Pulmonary artery endothelial cell (primary cell): ENCODE measurements around the gene LSM14A. TPM values are rescaled to one million over a fixed set of nuclear protein-coding genes. Genes with fewer than 3 reads are reported as not detected.
"Not testable (repeated sequence)": the region's sequence is repeated elsewhere in the genome, so short reads cannot be mapped to it uniquely, and the experiment has no call there.

Experiments used
- DNase-seq: peaks from one replicate; pipeline ENCODE4 v3.0.0-alpha.2; 2011; ENCODE audit warnings: low read depth, low spot score
- total RNA-seq: library from RNA; depleted of rRNA; stranded (reverse); fragments of >200 nt; gene quantifications from 2 replicates; pipeline ENCODE4 v1.2.3, GENCODE V29; 2014

Gene LSM14A
- total RNA-seq, 1 donor from 2014 or later = 144 TPM

DNA sequence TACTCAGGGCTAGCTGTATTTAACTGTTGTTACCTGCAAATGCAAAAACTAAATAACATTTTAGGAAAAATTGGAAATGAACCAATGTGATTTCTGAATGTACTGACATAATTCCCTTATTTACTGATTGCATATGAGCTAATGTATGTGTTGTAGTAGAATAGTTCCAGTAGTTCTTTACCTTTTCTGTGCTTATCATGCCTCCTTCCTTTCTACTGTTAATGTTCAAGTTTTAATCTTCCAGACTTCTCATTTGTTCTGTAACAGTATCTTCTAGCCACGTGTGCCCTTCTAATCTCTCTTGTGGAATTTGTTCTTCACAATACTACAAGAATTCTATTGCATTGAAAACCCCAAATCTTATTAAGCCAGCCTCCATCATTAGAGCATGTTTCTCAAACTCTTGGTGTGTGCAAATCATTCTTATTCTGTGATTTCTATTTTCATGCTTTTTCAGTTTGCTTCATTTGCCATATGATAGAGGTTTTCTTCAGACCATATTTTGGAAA is 17.7 kb downstream of the LSM14A start:
- DNase-seq = no peak

DNA sequence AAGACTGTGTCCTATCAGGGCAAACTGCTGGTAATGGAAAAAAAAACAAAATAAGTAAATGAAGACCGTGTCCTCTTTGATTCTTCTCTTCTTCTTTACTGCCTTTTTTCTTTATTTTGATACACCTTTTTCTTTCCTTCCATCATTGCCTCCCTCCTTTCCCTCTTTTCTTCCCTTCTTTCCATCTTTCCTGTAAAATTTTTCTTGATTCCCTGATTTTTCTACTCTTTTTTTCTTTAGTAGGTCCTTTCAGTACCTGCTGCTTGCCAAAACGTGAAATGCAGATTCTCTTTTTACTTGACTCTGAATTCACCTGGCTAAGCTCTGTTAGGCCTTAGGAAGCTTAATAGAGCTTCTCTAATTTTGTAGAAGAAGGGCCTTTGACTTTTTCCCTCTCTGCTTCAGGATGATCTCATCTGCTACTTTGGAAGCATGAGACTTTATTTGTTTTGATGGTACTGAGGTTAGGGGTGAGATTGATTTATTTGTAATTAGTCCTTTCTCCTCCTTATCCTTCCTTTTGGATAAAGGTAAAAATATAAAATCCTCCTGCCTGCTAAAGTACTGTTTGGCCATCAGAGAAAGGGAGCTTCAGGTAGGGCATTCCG is 19.2 kb downstream of the LSM14A start:
- DNase-seq = no peak

DNA sequence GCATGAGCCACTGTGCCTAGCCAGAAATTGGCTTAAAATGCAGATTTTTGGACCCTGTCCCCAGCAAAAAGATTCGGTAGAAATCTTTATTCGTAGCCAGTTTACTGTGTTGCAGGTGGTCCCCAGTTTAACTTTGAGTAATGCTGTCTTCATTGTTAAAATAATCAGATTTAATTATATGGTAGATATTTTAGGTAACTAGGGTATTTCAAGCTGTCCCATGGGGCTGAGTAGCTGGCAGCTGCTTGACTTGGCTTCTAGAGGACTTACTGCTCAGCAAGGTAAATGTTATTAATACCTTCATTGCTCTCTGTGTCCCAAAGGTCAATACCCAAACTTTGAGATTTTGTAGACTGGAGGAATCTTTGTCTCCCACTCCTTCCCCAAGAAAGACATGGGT is 21.1 kb downstream of the LSM14A start:
- DNase-seq = no peak

DNA sequence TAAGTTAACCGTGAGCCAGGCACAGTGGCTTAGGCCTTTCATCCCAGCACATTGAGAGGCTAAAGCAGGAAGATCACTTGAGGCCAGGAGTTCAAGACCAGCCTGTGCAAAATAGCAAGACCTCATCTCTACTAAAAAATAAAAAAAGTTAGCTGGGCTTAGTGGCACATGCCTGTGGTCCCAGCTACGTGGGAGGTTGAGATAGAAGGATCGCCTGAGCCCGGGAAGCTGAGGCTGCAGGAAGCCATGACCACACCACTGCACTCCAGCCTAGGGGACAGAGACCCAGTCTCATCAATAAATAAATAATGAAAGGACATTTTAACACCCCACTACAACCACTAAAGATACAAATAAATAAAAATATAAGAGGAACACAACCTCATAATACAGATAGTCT is 21.6 kb downstream of the LSM14A start:
- no peak for DNase-seq

DNA sequence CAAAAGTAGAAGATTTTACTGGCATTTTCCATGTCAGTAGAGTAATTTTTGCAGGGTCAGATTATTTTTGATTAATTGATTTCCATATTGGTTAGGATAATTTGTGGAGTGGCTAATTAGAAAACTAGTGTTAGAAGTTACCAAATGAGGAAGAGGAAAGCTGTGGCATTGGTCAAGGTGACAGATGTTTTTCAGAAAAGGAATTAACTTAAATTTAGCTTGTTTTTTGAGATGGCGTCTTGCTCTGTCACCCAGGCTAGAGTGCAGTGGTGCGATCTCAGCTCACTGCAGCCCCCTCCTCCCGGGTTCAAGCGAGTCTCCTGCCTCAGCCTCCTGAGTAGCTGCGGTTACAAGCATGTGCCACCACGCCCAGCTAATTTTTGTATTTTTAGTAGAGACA is 28.8 kb downstream of the LSM14A start:
- no peak for DNase-seq

DNA sequence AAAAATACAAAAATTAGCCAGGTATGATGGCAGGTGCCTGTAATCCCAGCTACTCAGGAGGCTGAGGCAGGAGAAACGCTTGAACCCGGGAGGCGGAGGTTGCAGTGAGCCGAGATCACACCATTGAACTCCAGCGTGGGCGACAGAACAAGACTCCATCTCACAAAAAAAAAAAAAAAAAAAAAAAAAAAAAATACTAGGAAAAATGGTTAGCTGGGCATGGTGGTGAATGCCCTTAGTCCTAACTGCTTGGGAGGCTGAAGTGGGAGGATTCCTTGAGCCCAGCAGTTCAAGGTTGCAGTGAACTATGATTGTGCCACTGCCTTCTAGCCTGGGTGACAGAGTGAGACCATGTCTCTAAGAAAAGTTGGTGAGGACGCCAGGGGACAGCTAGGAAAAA is 33.0 kb downstream of the LSM14A start:
- DNase-seq = not testable (repeated sequence)

DNA sequence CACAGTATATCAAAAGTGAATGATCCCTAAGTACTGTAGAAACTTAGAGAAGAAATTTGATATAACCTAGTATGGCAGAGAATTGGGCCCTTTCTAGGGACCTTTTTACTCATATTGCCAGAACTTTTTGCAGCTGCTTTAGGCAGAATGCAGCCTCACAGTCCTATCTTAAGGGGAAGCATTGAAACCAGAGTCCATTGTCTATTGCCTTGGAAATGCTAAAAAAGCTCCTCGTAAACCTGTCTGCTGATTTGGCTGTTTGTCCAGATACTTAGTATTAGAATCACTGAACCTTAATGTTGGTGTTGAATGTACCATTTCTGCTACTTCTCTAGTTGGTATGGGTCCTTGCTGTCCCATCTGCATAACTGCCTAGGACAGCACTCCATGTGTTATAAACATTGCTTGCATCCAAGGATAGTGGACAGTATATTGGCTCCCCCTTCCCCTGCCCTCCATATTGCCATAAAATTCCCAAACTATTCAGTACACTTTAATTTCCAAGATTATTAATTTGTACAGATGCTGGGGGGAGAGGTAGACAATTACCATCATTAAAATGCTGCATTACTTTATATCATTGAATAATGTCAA is 36.1 kb downstream of the LSM14A start:
- DNase-seq = no peak

DNA sequence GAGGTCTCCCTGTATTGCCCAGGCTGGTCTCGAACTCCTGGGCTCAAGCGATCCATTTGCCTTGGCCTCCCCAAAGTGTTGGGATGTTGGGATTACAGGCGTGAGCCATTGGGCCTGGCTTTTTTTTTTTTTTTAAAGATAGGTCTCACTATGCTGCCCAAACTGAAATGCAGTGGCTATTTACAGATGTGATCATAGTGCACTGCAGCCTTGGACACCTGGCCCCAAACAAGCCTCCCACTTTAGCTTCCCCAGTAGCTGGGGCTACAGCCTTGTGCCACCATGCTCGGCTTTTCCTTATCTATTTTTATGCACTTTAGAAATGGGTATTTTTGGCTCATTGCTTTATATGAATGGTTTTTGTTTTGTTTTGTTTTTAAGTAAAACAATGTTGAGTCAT is 37.4 kb downstream of the LSM14A start:
- DNase-seq = no peak

DNA sequence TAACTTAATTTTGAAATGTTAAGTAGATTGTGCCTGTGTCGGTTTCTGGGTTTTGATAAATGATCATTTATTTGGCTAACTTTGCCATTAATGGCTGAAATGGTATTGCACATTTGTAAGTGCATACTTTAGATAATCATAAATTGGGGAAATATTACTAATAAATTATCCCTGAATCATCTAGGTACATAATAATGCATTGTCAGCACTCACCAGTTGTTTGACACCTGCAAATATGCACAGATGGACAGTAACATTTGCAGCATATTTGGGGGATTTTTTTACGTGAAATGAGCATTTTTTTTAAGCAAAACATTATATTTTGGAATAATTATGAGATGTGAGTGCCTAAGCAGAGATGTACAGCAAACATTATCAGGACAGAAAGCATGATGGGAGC is 41.0 kb downstream of the LSM14A start:
- no peak for DNase-seq

DNA sequence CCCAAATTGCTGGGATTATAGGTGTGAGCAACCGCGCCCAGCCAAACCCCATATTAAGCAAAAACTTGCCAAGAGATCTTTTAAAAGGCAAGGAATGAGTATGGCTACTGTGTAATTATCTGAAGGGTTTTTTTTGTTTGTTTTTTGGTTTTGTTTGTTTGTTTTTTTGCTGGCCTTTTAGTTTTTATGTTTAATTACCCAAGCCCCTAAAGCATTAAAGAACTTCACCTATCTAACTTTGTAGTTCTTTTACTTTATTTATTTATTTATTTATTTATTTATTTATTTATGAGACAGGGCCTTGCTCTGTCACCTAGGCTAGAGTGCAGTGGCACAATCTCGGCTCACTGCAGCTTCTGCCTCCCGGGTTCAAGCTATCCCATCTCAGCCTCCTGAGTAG is 41.7 kb downstream of the LSM14A start:
- DNase-seq = no peak

DNA sequence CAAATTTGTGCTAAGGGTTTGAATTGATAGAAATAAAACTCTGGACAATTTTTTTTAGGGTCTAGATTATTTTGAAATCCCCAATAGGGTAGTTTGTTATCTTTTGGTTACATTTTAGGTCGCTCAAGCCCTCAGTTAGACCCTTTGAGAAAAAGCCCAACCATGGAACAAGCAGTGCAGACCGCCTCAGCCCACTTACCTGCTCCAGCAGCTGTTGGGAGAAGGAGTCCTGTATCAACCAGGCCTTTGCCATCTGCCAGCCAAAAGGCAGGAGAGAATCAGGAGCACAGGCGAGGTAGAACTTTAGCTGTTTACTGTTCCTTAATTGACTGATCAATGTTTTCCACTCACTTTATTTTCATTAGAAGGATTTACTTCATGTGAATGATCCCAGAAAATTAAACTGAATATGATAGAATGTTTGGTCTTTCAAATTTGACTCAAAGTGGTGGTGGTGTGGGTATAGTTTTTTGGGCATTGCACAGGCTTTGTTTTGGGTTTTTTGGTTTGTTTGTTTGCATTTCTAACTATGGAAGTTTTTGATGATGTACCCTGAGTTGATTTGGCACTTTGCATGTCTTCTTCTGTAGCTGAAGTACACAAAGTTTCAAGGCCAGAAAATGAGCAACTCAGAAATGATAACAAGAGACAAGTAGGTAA is 42.8 kb downstream of the LSM14A start:
- no peak for DNase-seq

DNA sequence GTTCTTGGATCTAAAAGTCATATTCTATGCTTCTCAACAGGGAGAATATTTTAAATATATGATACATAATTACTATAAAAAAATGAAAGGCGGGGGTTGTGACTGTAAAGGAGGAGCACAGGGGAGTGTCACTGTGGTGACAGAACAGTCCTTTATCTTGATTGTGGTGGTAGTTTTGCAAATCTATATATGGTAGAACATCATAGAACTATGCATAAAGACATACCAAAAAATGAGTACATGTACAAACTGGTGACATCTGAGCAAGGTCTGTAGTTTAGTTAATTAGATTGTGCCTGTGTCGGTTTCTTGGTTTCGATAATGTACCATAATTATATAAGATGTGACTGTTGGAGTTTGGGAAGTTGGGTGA is 43.3 kb downstream of the LSM14A start:
- no peak for DNase-seq

DNA sequence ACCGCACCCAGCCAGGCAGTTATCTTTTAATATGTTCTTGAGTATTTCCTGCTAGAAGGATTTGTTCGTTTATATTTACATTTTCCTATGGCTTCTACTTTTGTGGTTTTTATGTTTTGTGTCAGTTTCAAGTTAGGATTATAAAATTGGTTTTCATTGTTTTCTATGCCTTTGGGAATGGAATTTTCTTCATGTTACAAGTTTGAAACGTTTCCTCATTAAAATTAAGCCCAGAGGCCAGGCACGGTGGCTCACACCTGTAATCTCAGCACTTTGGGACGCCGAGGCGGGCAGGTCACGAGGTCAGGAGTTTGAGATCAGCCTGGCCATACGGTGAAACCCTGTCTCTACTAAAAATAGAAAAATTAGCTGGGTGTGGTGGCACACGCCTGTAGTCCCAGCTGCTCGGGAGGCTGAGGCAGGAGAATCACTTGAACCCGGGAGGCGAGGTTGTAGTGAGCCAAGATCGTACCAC is 44.5 kb downstream of the LSM14A start:
- not testable (repeated sequence) for DNase-seq

DNA sequence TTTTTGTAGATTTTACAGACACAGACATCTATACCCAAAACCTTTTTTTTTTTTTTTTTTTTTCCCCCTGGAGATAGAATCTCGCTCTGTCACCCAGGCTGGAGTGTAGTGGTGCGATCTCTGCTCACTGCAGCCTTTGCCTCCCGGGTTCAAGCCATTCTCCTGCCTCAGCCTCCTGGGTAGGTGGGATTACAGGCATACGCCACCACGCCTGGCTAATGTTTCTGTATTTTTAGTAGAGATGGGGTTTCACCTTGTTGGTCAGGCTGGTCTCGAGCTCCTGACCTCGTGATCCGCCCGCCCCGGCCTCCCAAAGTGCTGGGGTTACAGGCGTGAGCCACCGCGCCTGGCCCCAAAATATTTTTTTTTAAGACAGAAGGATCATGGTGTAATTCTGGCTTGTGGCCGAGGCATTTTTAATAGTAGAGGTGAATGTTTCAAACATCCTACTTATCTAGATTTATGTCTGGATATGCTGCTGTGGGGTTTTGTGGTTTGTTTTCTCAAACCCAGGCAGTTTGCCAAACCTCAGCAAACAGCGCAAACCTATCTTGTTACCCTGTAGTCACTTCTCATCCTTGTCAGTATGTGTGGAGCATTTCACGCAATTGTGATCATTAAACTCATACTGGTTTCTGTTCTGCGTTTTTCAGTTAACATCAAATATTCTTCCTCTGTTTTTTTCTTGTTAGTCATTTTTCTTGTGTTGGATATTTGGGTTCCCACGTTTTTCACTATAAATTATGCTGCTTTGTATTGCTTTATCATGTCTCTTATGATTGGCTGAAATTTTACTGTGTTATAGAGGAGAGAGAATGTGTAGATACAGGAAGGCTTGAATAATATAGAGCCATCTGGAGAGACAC is 45.9 kb downstream of the LSM14A start:
- DNase-seq = no peak

DNA sequence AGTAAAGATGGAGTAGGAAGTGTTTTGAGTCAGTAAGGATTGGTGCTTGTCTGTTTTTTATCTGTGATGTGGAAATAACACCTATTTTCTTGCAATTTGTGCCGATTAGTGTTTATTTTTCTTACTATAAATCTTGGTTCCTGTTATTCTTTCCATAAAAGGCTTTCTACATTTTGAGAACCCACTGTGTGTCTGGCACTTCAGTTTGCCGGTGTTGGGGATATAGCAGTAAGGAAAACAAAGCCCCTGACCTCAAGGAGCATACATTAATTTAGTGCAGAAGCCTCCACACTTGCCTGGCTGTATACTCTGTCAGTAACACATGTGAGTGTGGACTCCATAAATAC is 46.5 kb downstream of the LSM14A start:
- DNase-seq = no peak

DNA sequence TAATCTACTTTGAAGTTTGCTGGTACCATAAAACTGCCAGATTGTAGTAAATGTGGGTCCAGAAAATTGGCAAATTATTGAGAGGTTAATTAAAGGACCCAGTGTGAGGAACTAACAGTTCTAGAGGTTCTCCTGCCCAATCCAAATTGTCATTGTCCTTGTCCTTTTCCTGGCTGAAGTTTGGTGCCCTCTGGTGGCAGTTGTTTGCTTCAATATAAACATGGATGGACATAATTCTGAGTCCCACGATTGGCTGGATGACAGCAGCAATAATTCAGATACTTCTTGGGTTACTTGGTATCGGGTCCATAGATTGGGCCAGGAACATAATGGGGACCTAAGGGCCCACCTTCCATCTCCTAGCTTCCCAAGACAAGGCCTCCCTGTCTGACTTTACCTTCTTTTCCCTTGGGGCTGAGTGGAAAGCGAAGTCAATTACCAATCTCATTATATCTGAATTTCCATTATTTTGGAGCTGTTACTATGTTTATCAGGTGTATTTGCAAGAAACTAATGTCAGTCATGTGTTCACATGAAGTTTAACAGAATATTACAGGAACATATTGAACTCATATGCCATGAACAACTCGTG is 48.3 kb downstream of the LSM14A start:
- peak; percentile 19 for DNase-seq

DNA sequence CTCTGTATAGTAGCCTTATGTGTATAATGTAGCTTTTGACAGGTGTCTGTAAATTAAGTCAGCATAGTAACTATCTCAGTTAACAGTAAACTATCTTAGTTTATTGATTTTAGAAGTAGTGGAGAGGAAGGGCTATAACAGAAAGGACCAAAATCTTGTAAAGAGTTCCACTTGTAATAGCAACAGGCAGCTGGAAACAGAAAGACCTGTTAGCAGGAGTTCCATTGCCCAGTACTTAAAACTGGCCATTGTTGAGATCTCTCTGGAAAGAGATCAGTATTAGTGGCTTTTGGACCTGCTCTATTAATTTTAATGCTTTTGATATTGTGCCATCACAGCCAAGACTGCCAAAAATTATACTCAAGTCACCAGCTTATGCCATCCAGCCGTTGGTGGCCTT is 50.1 kb downstream of the LSM14A start:
- no peak for DNase-seq

DNA sequence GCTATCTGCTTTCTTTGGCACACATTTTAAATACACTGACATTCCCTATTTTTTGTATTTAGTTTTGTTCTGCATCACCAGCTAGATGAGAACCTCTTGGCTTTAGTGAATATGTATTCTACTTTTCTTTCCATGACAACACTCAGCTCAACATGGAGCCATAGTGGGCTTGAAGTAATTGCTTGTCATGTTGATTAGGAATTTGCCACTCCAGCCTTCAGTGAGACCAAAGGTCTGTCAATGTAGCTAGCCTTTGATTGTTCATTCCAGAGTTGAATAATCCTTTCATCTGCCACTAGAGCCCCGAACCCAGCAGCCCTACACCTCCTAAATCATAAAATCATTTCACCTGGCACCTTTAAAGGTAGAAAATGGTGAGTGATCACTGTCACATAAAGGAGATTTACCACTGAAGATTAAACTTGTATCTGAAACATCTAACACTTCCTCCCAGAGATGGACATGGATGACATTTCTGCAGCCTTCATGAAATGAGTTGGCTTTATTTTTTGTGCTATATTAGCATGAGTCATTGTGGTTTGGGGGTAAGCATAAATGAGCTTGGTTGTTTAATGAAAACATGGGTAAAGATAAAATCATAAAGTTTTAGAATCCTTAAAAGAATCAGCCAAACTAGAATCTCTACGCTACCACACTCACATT is 52.8 kb downstream of the LSM14A start:
- DNase-seq = no peak

DNA sequence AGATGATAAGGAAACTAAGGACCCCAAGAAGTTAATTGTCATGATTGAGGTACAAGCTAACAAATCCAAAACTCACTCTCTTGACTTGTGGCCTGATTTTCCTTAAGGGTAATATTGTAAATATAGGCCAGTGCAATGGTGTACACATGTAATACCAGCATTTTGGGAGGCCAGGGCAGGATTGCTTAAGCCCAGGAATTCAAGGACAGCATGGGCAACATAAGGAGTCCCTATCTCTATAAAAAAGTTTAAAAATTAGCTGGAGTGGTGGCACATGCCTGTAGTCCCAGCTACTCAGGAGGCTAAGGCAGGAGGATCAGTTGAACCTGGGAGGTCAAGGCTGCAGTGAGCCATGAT is 53.3 kb downstream of the LSM14A start:
- no peak for DNase-seq

DNA sequence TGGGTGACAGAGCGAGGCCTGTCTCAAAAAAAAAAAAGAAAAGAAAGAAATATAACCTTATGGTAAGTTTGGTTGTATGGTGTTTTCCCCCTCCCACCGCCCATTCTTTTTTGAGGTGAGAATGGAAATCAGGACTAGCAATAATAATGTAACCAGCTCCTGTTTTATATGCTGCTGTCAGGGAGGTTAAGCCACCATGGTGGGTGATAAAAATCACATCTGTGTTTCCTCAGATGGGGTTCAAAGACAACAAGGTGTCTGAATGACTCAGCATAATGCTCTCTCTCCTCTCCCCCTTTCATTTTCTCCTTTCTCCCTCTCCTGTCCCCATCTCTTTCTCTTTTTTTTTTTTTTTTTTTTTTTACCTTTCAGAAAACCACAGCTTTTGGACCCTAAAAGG is 53.7 kb downstream of the LSM14A start:
- no peak for DNase-seq

DNA sequence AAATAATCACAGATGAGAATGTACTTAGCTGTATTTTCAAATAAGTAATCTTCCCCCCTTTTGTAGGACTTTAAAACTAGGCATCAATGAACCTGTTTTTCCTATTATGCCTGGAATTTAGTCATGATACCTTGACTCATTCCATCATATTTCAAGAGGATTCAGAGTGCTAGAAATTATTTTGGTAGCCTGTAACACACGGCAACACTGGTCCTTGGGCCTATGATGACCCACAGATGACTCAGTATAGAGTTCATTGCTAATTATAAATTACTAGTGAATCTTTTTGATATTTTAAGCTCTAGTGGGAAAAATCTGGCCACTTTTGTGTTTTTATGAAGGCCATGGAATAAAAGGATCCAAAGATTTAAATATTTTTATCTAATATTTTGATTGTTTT is 56.0 kb downstream of the LSM14A start:
- no peak for DNase-seq
